Glutamatergic neuron (in vitro differentiated cells): Measurements from ENCODE around the gene BMP7. TPM values are rescaled to one million over a fixed set of nuclear protein-coding genes. Genes with fewer than 3 reads are reported as not detected.

Source experiments
- DNase-seq: peaks from one replicate; pipeline ENCODE4 v3.0.0; 2022
- H3K27ac Mint-ChIP-seq: one replicate; pipeline ENCODE4 v1.8.0; 2020; ENCODE audit warnings: mild to moderate bottlenecking, mixed read lengths, inconsistent platforms; ENCODE audit not compliant: unreplicated experiment
- H3K27me3 Mint-ChIP-seq: one replicate; pipeline ENCODE4 v1.8.0; 2020; ENCODE audit warnings: mild to moderate bottlenecking, moderate library complexity, mixed read lengths, inconsistent platforms; ENCODE audit not compliant: unreplicated experiment
- H3K36me3 Mint-ChIP-seq: one replicate; pipeline ENCODE4 v1.8.0; 2020; ENCODE audit warnings: mild to moderate bottlenecking, mixed read lengths, inconsistent platforms; ENCODE audit not compliant: unreplicated experiment
- H3K4me1 Mint-ChIP-seq: one replicate; pipeline ENCODE4 v1.8.0; 2020; ENCODE audit warnings: mild to moderate bottlenecking, low read depth, mixed read lengths, inconsistent platforms; ENCODE audit not compliant: unreplicated experiment
- H3K4me3 Mint-ChIP-seq: one replicate; pipeline ENCODE4 v1.8.0; 2020; ENCODE audit warnings: mild to moderate bottlenecking, mixed read lengths, inconsistent platforms; ENCODE audit not compliant: unreplicated experiment
- H3K9me3 Mint-ChIP-seq: one replicate; pipeline ENCODE4 v1.8.0; 2020; ENCODE audit warnings: mild to moderate bottlenecking, moderate library complexity, mixed read lengths, inconsistent platforms; ENCODE audit not compliant: unreplicated experiment
- total RNA-seq: library from RNA; stranded (reverse); fragmentation: NEBNext Ultra II Directional; extraction: Animal tissue kit (Norgen Biotek cat#: 25700); gene quantifications from one replicate; pipeline ENCODE4 v1.2.1, GENCODE V29; 2021; ENCODE audit not compliant: unreplicated experiment
- TF ChIP-seq, protein P1 (sequence below): fragments of 200-600 bp; sonication (generic); IDR thresholded peaks from one replicate; pipeline ENCODE4 v1.5.0; 2021; ENCODE audit not compliant: partially characterized antibody, unreplicated experiment

Gene BMP7
- total RNA-seq, 1 donor from 2014 or later = 8.7 TPM

DNA sequence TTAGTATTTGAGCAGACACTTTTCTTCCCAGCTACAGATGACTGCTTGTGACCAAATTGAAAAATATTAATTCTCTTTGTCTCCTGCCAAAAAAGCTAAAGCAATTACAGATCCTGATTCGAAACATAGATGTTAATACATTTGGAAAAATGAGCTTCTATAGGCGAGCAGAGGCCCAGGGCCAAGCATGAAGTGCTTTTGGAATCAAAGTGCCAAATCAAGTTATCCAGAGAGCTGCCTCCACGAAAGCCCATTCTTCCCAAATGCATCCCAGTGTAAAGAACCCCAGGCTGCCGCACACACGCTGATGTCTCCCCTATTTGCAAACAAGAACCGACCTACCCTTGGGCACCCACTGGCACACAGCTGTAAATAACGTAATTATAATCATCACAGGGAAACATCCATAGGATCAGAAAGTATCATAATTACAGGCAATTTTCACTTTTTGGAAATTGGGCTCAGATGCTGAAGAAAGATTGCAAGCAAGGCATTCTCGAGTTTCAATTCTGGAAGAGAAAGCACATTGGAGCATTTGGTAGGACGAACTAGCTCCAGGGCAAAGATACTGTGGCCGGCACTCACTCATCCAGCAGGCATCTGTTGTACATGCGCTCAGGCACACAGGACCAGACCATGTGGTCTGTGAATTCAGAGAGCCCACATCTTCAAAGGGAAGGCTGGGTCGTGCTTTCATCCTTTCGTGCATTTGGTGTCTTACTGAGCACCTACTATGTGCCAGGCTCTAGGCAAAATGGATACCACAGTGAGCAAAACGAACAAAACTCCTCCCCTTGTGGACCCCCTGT, 45.9 kb downstream of the BMP7 start:
- no peak for DNase-seq
- peaks cover 11% of the 10 kb centered on the region for H3K4me1 Mint-ChIP-seq
- peaks cover 12% of the 10 kb centered on the region for H3K27me3 Mint-ChIP-seq
- no peak overlapping the region for H3K27ac Mint-ChIP-seq
- no peaks in the 10 kb centered on the region for H3K36me3 Mint-ChIP-seq
- peaks cover 1% of the 10 kb centered on the region for H3K9me3 Mint-ChIP-seq
- no peak overlapping the region for H3K4me3 Mint-ChIP-seq
- TF ChIP-seq, protein P1, sequence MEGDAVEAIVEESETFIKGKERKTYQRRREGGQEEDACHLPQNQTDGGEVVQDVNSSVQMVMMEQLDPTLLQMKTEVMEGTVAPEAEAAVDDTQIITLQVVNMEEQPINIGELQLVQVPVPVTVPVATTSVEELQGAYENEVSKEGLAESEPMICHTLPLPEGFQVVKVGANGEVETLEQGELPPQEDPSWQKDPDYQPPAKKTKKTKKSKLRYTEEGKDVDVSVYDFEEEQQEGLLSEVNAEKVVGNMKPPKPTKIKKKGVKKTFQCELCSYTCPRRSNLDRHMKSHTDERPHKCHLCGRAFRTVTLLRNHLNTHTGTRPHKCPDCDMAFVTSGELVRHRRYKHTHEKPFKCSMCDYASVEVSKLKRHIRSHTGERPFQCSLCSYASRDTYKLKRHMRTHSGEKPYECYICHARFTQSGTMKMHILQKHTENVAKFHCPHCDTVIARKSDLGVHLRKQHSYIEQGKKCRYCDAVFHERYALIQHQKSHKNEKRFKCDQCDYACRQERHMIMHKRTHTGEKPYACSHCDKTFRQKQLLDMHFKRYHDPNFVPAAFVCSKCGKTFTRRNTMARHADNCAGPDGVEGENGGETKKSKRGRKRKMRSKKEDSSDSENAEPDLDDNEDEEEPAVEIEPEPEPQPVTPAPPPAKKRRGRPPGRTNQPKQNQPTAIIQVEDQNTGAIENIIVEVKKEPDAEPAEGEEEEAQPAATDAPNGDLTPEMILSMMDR = no peak

DNA sequence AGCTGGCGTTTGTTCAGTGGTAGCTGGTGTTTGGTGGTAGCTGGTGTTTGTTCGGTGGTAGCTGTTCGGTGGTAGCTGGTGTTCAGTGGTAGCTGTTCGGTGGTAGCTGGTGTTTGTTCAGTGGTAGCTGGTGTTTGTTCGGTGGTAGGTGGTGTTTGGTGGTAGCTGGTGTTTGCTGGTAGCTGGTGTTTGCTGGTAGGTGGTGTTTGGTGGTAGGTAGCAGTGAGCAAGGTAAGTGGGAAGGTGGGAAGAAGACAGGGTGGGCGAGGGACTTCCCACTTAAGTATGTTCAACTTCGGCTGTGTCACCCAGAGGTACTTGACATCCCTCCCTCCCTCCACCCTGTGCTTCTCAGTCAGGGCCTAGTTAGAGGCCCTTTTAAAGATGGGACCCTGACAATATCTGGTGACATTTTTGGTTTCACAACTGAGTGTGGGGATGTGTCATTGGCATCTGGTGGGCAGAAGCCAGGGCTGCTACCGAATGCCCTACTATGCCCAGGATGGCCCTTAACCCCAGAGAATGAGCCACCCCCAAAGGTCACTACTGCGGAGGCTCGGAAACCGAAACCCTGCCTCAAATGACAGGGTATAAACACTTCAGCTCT, 47.3 kb downstream of the BMP7 start:
- Mint-ChIP-seq H3K4me3 (no peak overlapping the region), H3K36me3 (no peaks in the 10 kb centered on the region), H3K27ac (no peak overlapping the region), H3K4me1 (peaks cover 10% of the 10 kb centered on the region), H3K27me3 (peaks cover 15% of the 10 kb centered on the region), H3K9me3 (peaks cover under 1% of the 10 kb centered on the region)
- TF ChIP-seq, protein P1 = no peak
- no peak for DNase-seq

DNA sequence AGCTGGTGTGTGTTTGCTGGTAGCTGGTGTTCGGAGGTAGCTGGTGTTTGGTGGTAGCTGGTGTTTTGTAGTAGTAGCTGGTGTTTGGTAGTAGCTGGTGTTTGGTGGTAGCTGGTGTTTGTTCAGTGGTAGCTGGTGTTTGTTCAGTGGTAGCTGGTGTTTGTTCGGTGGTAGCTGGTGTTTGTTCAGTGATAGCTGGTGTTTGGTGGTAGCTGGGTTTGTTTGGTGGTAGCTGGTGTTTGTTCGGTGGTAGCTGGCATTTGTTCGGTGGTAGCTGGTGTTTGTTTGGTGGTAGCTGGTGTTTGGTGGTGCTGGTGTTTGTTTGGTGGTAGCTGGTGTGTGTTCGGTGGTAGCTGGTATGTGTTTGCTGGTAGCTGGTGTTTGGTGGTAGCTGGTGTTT, 48.0 kb downstream of the BMP7 start:
- H3K4me1 Mint-ChIP-seq = peaks cover 6% of the 10 kb centered on the region

DNA sequence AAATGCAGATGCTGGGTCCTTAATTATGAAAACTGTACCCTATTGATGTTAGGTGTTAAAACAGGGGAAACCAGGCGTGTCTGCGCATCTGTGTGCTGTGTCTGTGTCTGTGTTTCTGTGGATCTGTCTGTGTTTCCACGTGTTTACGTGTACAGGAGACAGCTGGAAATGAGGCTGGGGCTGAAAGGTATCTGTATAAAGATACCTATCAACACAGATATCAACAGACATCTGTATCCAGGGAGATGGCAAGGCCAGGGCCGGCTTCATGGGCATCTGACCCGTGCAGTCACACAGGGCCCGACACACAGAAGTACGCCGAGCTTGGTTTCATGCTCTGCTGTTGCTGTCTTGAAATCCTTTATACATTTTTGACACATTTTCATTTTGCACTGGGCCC, 48.6 kb downstream of the BMP7 start:
- peaks cover 5% of the 10 kb centered on the region for H3K4me1 Mint-ChIP-seq
- no peak overlapping the region for H3K4me3 Mint-ChIP-seq
- no peak for DNase-seq
- no peaks in the 10 kb centered on the region for H3K36me3 Mint-ChIP-seq
- TF ChIP-seq, protein P1 = no peak
- no peak overlapping the region for H3K27ac Mint-ChIP-seq
- H3K9me3 Mint-ChIP-seq = no peaks in the 10 kb centered on the region
- H3K27me3 Mint-ChIP-seq = peaks cover 13% of the 10 kb centered on the region

More for the DNA sequence above, 48.0 kb downstream of the BMP7 start:
- TF ChIP-seq, protein P1 = no peak
- no peak for DNase-seq
- Mint-ChIP-seq H3K36me3 (no peaks in the 10 kb centered on the region), H3K27me3 (peaks cover 13% of the 10 kb centered on the region), H3K9me3 (no peaks in the 10 kb centered on the region), H3K4me3 (no peak overlapping the region), H3K27ac (no peak overlapping the region)

DNA sequence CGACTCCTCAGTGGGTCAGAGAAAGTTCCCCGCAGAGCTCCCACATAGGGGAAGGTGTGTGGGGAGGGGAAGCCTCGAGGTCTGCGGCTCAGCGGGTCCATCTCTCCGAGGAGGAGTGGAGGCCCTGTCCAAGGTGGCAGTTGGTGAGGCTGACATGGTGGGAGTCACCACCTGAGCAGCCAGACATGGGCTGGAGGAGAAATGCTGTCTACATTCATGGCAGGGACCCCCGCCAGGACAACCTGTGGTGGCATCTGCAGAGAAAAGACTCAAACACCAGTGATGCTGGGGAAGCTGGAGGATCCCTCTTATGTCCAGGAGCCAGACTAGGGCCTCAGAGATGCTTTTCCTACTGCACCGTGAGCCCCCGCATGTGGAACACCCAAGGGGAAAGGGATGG, 49.8 kb downstream of the BMP7 start:
- Mint-ChIP-seq H3K36me3 (no peaks in the 10 kb centered on the region), H3K4me1 (peaks cover 9% of the 10 kb centered on the region), H3K27me3 (peaks cover 9% of the 10 kb centered on the region), H3K27ac (no peak overlapping the region), H3K4me3 (no peak overlapping the region), H3K9me3 (no peaks in the 10 kb centered on the region)
- DNase-seq = no peak
- TF ChIP-seq, protein P1 = no peak
